ENCODE measurements around the gene PNN. TPM values are rescaled to one million over a fixed set of nuclear protein-coding genes. Genes with fewer than 3 reads are reported as not detected.
"Not testable (repeated sequence)": the region's sequence is repeated elsewhere in the genome, so short reads cannot be mapped to it uniquely, and the experiment has no call there.

PNN gene
- total RNA-seq, 1 donor from 2014 or later, result 154 TPM

- H3K4me1 Mint-ChIP-seq (ENCODE audit: low read depth), result peaks cover 12% of the 10 kb centered on the region
- no peak for TF ChIP-seq CTCF (IDR thresholded peaks at IDR 0.05; ENCODE audit: unreplicated experiment)
- H3K36me3 Mint-ChIP-seq (ENCODE audit: insufficient read depth), result no peaks in the 10 kb centered on the region
- H3K9me3 Mint-ChIP-seq (ENCODE audit: low read depth), result no peaks in the 10 kb centered on the region
- no peak overlapping the region for H3K4me3 Mint-ChIP-seq (ENCODE audit: low read depth)
- DNase-seq (ENCODE audit: low spot score, unreplicated experiment), result no peak
- H3K27ac Mint-ChIP-seq, result peak overlapping the region; percentile 33
- no peaks in the 10 kb centered on the region for H3K27me3 Mint-ChIP-seq
Observed at GRCh38 chr14:39228509-39229221, 53.6 kb downstream of the PNN start.

GRCh38 chr14:39229222-39229543, 54.1 kb downstream of the PNN start:
- Mint-ChIP-seq H3K4me1 (ENCODE audit: low read depth) (peaks cover 17% of the 10 kb centered on the region), H3K27ac (no peak overlapping the region), H3K4me3 (ENCODE audit: low read depth) (no peak overlapping the region), H3K36me3 (ENCODE audit: insufficient read depth) (no peaks in the 10 kb centered on the region), H3K9me3 (ENCODE audit: low read depth) (no peaks in the 10 kb centered on the region), H3K27me3 (no peaks in the 10 kb centered on the region)
- no peak for DNase-seq (ENCODE audit: low spot score, unreplicated experiment)
- TF ChIP-seq CTCF (IDR thresholded peaks at IDR 0.05; ENCODE audit: unreplicated experiment), result no peak

- Mint-ChIP-seq H3K4me3 (ENCODE audit: low read depth) (no peak overlapping the region), H3K9me3 (ENCODE audit: low read depth) (no peaks in the 10 kb centered on the region), H3K36me3 (ENCODE audit: insufficient read depth) (no peaks in the 10 kb centered on the region), H3K27me3 (no peaks in the 10 kb centered on the region), H3K27ac (no peak overlapping the region), H3K4me1 (ENCODE audit: low read depth) (peaks cover 17% of the 10 kb centered on the region)
- TF ChIP-seq CTCF (IDR thresholded peaks at IDR 0.05; ENCODE audit: unreplicated experiment), result no peak
- no peak for DNase-seq (ENCODE audit: low spot score, unreplicated experiment)
Observed at GRCh38 chr14:39229601-39230110, 54.6 kb downstream of the PNN start.

GRCh38 chr14:39230416-39231035, 55.5 kb downstream of the PNN start:
- Mint-ChIP-seq H3K36me3 (ENCODE audit: insufficient read depth) (no peaks in the 10 kb centered on the region), H3K9me3 (ENCODE audit: low read depth) (no peaks in the 10 kb centered on the region), H3K27me3 (no peaks in the 10 kb centered on the region), H3K4me1 (ENCODE audit: low read depth) (peaks cover 17% of the 10 kb centered on the region), H3K4me3 (ENCODE audit: low read depth) (no peak overlapping the region), H3K27ac (no peak overlapping the region)
- DNase-seq (ENCODE audit: low spot score, unreplicated experiment), result no peak
- no peak for TF ChIP-seq CTCF (IDR thresholded peaks at IDR 0.05; ENCODE audit: unreplicated experiment)

GRCh38 chr14:39231751-39232553, 56.9 kb downstream of the PNN start:
- H3K36me3 Mint-ChIP-seq (ENCODE audit: insufficient read depth); H3K27me3 Mint-ChIP-seq; DNase-seq (ENCODE audit: low spot score, unreplicated experiment); H3K4me3 Mint-ChIP-seq (ENCODE audit: low read depth); H3K9me3 Mint-ChIP-seq (ENCODE audit: low read depth); H3K27ac Mint-ChIP-seq: not testable (repeated sequence)
- H3K4me1 Mint-ChIP-seq (ENCODE audit: low read depth), result peaks cover 17% of the 10 kb centered on the region
- peak; percentile 32 for TF ChIP-seq CTCF (IDR thresholded peaks at IDR 0.05; ENCODE audit: unreplicated experiment)

All from progenitor cell of endocrine pancreas (in vitro differentiated cells).